ENCODE measurements around the gene SF3A1.

SF3A1 gene

DNA sequence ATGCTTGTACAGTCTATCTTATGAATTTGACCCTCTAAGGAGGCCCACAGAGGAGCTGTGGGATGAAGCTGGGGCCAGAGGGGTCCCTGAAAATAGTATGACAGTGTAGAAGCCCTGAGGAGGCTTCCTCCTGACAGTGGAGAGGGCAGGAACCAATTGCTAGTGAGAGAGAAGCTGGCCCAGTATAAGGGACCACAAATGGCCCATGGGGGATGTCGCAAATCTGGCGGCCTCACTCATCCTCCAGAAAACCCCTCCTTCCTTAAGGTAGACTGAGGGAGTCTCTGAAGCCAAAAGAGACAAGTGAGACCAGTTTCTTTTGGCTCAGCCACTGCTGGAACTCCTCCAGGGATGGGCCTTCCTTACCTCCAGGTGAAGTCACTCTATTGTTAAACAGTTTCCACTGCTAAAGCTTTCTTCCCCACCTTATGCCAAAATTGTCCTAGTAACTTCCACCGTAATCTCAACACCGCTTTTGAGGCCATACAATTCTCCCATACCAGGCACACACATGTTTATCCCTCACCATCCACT, 49.6 kb downstream of the SF3A1 start:
- peaks cover 88 to 93% of the 10 kb centered on the region in 2 donors for H3K4me1 ChIP-seq (ENCODE audit: control insufficient read depth in 2 of 2, insufficient read depth in 2 of 2, low read length in 2 of 2)
- peak overlapping the region; percentile 85 to 92 for H3K27ac ChIP-seq (ENCODE audit: low read depth in 2 of 2, low read length in 2 of 2)
- H3K27me3 ChIP-seq (ENCODE audit: control insufficient read depth in 2 of 2, insufficient read depth in 2 of 2, low read length in 2 of 2), result no peaks in the 10 kb centered on the region
- no peak overlapping the region for H3K4me3 ChIP-seq (ENCODE audit: low read length in 2 of 2)
- peak overlapping the region in 1 of 2 donors; percentile 23 for H3K9ac ChIP-seq (ENCODE audit: low read depth in 1 of 2, low read length in 2 of 2)
- peaks cover 0 to 13% of the 10 kb centered on the region in 2 donors for H3K36me3 ChIP-seq (ENCODE audit: control insufficient read depth in 2 of 2, insufficient read depth in 2 of 2, low read length in 2 of 2)
- no peaks in the 10 kb centered on the region for H3K9me3 ChIP-seq (ENCODE audit: control insufficient read depth in 2 of 2, low read length in 2 of 2)

DNA sequence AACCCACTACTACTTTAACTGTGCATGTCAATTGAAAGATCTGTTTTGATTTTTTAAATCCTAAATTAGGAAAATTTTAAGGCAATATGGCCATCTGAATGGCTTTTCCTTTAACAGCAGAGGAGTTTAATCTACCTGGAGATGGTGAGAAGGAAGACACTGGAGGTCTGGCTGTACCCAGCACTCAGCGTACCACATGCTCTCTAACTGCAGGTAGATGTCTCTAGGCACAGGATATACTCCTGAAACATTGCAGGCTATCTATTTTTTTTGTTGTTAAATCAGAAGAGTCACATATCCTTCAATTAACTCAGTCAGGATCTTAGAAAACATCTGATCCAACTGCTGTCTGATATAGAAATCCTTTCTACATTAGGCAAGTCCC, 50.1 kb downstream of the SF3A1 start:
- Histone ChIP-seq H3K27ac (ENCODE audit: low read depth in 2 of 2, low read length in 2 of 2) (peak overlapping the region; percentile 85 to 92), H3K36me3 (ENCODE audit: control insufficient read depth in 2 of 2, insufficient read depth in 2 of 2, low read length in 2 of 2) (peaks cover 0 to 15% of the 10 kb centered on the region in 2 donors), H3K4me1 (ENCODE audit: control insufficient read depth in 2 of 2, insufficient read depth in 2 of 2, low read length in 2 of 2) (peaks cover 88 to 93% of the 10 kb centered on the region in 2 donors), H3K27me3 (ENCODE audit: control insufficient read depth in 2 of 2, insufficient read depth in 2 of 2, low read length in 2 of 2) (no peaks in the 10 kb centered on the region), H3K9me3 (ENCODE audit: control insufficient read depth in 2 of 2, low read length in 2 of 2) (no peaks in the 10 kb centered on the region), H3K4me3 (ENCODE audit: low read length in 2 of 2) (no peak overlapping the region), H3K9ac (ENCODE audit: low read depth in 1 of 2, low read length in 2 of 2) (peak overlapping the region in 1 of 2 donors; percentile 35)

DNA sequence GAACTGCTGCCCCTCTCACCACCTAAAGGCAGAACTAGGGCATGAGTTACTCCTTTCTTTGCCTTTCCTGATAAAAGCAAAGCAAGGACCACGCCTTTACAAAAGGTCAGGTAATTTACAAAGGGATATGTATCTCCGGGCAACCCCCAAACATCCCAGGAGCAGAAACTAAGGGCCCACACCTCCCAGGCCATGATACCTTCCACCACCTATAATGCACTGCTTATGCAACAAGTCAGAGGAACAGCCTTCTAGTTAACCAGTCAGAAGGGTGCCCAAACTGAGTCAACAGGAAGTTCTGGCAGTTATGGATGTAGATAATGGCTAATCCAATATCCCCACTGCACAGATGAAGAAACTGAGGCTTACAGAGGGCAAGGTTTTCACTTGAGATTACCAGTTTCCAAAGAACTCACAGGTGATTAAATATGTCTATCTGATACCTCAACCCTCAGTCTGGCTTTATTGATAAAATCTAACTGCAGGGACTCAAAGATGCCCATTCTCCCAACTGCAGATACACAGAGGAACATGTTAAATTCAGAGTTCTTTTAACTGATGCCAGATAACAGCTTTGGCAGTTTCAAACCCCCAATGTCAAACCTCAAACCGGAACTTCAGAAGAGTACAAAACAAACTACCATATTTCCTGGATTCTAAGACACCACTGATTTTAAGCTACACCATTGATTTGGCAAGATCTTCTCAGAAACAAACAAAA, 50.6 kb downstream of the SF3A1 start:
- no peaks in the 10 kb centered on the region for H3K27me3 ChIP-seq (ENCODE audit: control insufficient read depth in 2 of 2, insufficient read depth in 2 of 2, low read length in 2 of 2)
- peak overlapping the region in 1 of 2 donors; percentile 58 for H3K4me3 ChIP-seq (ENCODE audit: low read length in 2 of 2)
- H3K4me1 ChIP-seq (ENCODE audit: control insufficient read depth in 2 of 2, insufficient read depth in 2 of 2, low read length in 2 of 2), result peaks cover 83 to 90% of the 10 kb centered on the region in 2 donors
- peak overlapping the region; percentile 36 to 48 for H3K9ac ChIP-seq (ENCODE audit: low read depth in 1 of 2, low read length in 2 of 2)
- no peaks in the 10 kb centered on the region for H3K9me3 ChIP-seq (ENCODE audit: control insufficient read depth in 2 of 2, low read length in 2 of 2)
- H3K36me3 ChIP-seq (ENCODE audit: control insufficient read depth in 2 of 2, insufficient read depth in 2 of 2, low read length in 2 of 2), result peaks cover 3 to 21% of the 10 kb centered on the region in 2 donors
- H3K27ac ChIP-seq (ENCODE audit: low read depth in 2 of 2, low read length in 2 of 2), result peak overlapping the region; percentile 85 to 92

DNA sequence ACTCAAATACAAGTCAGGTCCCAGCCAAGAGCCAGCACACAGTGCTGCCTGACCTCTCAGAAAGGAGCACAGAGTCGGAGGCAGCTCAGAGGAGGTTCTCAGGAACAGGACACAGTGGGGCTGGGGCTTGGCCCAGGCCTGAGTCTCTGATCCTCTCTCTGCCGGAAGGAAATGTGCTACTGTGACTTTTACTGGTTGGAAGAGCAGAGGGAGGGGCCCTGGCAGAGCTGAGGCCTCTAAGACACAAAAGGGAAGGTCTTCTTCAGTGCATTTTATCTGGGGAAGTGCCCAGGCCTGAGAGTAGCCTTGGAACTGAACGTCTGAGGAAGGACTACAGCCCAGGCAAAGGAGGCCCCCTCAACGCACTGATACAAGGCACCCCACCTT, 51.2 kb downstream of the SF3A1 start:
- Histone ChIP-seq H3K4me3 (ENCODE audit: low read length in 2 of 2) (peak overlapping the region in 1 of 2 donors; percentile 58), H3K9ac (ENCODE audit: low read depth in 1 of 2, low read length in 2 of 2) (peak overlapping the region; percentile 36 to 48), H3K27ac (ENCODE audit: low read depth in 2 of 2, low read length in 2 of 2) (peak overlapping the region; percentile 85 to 92)

DNA sequence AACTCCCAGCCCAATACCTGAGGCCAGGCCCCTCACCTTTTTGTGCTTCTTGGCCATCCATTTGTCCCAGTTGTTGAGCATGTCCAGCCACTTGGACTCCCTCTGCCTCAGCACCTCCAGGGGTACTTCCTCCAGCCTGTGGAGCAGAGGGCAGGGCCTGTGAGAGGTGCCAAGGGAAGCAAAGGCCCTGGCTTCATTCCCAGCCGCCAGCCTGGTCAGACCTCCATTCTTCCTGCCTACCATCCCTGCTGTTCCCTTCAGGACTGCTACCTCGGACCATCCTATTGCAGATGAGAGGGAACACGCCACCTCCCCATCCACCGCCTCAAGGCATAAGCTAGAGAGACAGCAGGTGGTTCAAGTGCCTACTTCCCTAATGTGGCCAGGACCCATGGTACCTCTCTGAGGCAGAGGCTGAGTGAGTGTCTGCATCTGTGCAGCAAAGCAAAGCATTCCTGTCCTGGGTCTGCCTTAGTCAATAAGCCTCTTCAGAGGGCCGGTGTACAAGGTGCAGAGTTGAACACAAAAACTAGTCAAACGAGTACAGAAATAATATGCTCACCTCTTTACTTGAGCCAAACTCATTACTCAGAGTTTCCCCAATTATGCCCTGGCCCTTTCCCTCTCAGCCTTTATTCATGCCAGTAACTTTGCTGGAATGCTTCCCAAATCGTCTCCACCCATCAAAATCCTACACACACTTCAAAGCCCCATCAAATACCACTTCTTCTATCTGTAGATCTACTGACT, 52.0 kb downstream of the SF3A1 start:
- H3K36me3 ChIP-seq (ENCODE audit: control insufficient read depth in 2 of 2, insufficient read depth in 2 of 2, low read length in 2 of 2), result peaks cover 9 to 28% of the 10 kb centered on the region in 2 donors
- peak overlapping the region in 1 of 2 donors; percentile 10 for H3K4me3 ChIP-seq (ENCODE audit: low read length in 2 of 2)
- peaks cover 69 to 76% of the 10 kb centered on the region in 2 donors for H3K4me1 ChIP-seq (ENCODE audit: control insufficient read depth in 2 of 2, insufficient read depth in 2 of 2, low read length in 2 of 2)
- no peaks in the 10 kb centered on the region for H3K27me3 ChIP-seq (ENCODE audit: control insufficient read depth in 2 of 2, insufficient read depth in 2 of 2, low read length in 2 of 2)
- peak overlapping the region; percentile 85 to 92 for H3K27ac ChIP-seq (ENCODE audit: low read depth in 2 of 2, low read length in 2 of 2)
- H3K9ac ChIP-seq (ENCODE audit: low read depth in 1 of 2, low read length in 2 of 2), result peak overlapping the region; percentile 35 to 36
- no peaks in the 10 kb centered on the region for H3K9me3 ChIP-seq (ENCODE audit: control insufficient read depth in 2 of 2, low read length in 2 of 2)

More for the DNA sequence above, 51.2 kb downstream of the SF3A1 start:
- Histone ChIP-seq H3K4me1 (ENCODE audit: control insufficient read depth in 2 of 2, insufficient read depth in 2 of 2, low read length in 2 of 2) (peaks cover 78 to 84% of the 10 kb centered on the region in 2 donors), H3K9me3 (ENCODE audit: control insufficient read depth in 2 of 2, low read length in 2 of 2) (no peaks in the 10 kb centered on the region), H3K27me3 (ENCODE audit: control insufficient read depth in 2 of 2, insufficient read depth in 2 of 2, low read length in 2 of 2) (no peaks in the 10 kb centered on the region), H3K36me3 (ENCODE audit: control insufficient read depth in 2 of 2, insufficient read depth in 2 of 2, low read length in 2 of 2) (peaks cover 7 to 26% of the 10 kb centered on the region in 2 donors)

DNA sequence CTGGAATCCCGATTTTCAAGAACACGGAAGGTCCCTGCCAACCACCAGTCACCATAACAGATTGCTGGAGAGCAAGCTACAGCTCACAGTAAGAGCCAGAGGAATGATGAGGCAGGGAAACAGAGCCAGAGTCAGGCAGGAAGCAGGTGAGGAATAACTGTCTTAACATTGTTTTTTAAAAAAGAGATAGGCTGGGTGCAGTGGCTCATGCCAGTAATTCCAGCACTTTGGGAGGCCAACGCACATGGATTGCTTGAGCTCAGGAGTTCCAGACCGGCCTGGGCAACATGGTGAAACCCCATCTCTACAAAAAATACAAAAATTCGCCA, 53.9 kb downstream of the SF3A1 start:
- H3K27ac ChIP-seq (ENCODE audit: low read depth in 2 of 2, low read length in 2 of 2), result peak overlapping the region; percentile 80 to 92
- H3K27me3 ChIP-seq (ENCODE audit: control insufficient read depth in 2 of 2, insufficient read depth in 2 of 2, low read length in 2 of 2), result no peaks in the 10 kb centered on the region
- H3K36me3 ChIP-seq (ENCODE audit: control insufficient read depth in 2 of 2, insufficient read depth in 2 of 2, low read length in 2 of 2), result peaks cover 17 to 44% of the 10 kb centered on the region in 2 donors
- peak overlapping the region; percentile 35 to 56 for H3K9ac ChIP-seq (ENCODE audit: low read depth in 1 of 2, low read length in 2 of 2)
- no peaks in the 10 kb centered on the region for H3K9me3 ChIP-seq (ENCODE audit: control insufficient read depth in 2 of 2, low read length in 2 of 2)
- no peak overlapping the region for H3K4me3 ChIP-seq (ENCODE audit: low read length in 2 of 2)
- peaks cover 70 to 71% of the 10 kb centered on the region in 2 donors for H3K4me1 ChIP-seq (ENCODE audit: control insufficient read depth in 2 of 2, insufficient read depth in 2 of 2, low read length in 2 of 2)

DNA sequence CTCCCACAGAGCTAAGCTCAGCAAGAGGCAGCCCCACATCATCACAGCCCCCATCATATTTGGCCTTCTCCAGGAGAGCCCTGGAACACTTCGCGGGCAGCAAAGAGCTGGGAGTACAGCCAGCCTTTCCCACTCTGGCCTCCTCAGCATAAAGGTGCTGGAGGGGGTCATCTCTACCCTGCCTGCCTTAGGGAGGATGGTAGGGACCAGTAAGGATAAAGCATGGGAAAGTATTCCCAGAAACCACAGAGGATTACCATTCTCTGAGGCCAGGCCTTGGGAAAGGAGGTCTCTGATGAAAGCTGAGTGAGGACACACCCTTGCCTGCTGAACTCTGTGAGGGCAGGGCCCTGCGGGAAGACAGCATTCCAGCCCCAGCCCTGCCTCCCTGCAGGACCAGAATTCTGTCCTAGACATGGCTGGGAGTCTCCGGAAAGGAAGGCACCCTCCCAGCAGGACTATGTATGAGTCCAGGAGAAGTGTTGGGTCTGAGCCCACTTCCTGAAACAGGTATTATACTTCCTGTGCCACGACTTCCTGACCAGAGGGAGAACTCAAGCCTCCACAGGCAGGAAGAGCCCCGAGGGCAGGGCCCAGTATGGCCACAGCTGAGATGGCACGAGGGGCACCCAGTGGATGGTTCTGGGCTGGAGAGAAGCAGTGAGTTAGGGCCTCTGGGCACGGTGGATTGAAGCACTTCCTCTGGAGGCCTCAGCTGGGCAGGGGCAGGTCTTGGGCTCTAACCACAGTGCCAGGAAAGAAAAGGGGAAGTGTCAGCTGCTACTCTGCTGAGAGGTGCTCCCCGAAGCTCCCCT, 54.5 kb downstream of the SF3A1 start:
- H3K4me1 ChIP-seq (ENCODE audit: control insufficient read depth in 2 of 2, insufficient read depth in 2 of 2, low read length in 2 of 2), result peaks cover 67 to 70% of the 10 kb centered on the region in 2 donors
- peak overlapping the region in 1 of 2 donors; percentile 9 for H3K4me3 ChIP-seq (ENCODE audit: low read length in 2 of 2)
- peaks cover 22 to 50% of the 10 kb centered on the region in 2 donors for H3K36me3 ChIP-seq (ENCODE audit: control insufficient read depth in 2 of 2, insufficient read depth in 2 of 2, low read length in 2 of 2)
- peak overlapping the region; percentile 80 to 92 for H3K27ac ChIP-seq (ENCODE audit: low read depth in 2 of 2, low read length in 2 of 2)
- H3K9me3 ChIP-seq (ENCODE audit: control insufficient read depth in 2 of 2, low read length in 2 of 2), result no peaks in the 10 kb centered on the region
- H3K9ac ChIP-seq (ENCODE audit: low read depth in 1 of 2, low read length in 2 of 2), result peak overlapping the region; percentile 35 to 56
- no peaks in the 10 kb centered on the region for H3K27me3 ChIP-seq (ENCODE audit: control insufficient read depth in 2 of 2, insufficient read depth in 2 of 2, low read length in 2 of 2)

DNA sequence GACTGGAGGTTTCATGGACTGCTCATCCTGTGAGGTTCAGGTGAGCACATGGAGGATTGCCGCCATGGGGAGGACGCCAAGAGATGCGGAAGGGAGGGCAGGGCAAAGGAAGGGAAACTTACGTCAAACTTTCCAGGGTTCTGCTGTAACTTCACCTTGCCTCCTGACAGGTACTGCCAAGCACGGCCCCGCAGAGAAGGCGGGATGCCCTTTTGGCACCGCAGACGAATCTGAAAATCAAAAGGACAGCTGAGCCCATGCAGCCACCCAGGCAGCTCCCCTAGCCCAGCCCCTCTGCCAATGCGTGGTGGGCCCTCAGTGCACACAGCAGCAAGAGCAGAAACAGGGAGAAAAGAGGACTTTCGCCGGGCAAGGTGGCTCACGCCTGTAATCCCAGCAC, 57.4 kb downstream of the SF3A1 start:
- Histone ChIP-seq H3K27ac (ENCODE audit: low read depth in 2 of 2, low read length in 2 of 2) (no peak overlapping the region), H3K36me3 (ENCODE audit: control insufficient read depth in 2 of 2, insufficient read depth in 2 of 2, low read length in 2 of 2) (peaks cover 38 to 76% of the 10 kb centered on the region in 2 donors)

DNA sequence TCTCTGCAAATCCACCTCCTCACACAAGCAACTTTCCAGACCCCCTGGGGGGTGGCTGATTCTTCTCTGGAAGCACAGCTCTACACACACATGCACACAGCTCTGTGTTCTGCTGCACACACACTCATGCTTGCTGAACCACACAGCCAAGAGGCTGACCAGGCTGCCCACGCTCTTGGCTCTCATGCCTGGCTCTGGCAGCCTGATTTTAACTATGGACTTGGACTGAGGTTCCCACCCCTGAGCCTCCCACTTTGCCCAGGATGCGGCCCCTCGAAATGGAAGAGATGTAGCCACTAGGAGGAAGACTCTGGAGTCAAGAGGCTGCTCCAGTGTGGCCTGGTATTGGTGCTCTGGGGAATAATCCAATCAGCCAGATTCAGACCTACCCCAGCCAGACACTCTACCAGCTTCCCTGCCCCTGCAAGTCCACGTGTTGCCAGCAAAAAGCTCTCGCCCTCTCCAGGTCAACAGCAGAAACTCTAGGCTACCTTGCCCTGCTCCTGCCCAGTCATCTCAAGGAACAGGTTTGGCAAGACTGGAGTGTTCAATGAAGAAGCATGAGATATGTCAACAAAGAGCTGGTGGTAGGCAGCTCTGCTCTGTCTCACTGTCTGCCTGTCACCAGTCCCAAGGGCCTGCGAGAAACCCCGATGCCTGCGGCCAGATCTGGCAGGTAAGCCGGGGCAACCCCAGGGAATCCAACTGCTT, 58.5 kb downstream of the SF3A1 start:
- Histone ChIP-seq H3K36me3 (ENCODE audit: control insufficient read depth in 2 of 2, insufficient read depth in 2 of 2, low read length in 2 of 2) (peaks cover 50 to 78% of the 10 kb centered on the region in 2 donors), H3K4me3 (ENCODE audit: low read length in 2 of 2) (no peak overlapping the region), H3K9ac (ENCODE audit: low read depth in 1 of 2, low read length in 2 of 2) (peak overlapping the region in 1 of 2 donors; percentile 24), H3K27ac (ENCODE audit: low read depth in 2 of 2, low read length in 2 of 2) (peak overlapping the region in 1 of 2 donors; percentile 31), H3K9me3 (ENCODE audit: control insufficient read depth in 2 of 2, low read length in 2 of 2) (no peaks in the 10 kb centered on the region), H3K27me3 (ENCODE audit: control insufficient read depth in 2 of 2, insufficient read depth in 2 of 2, low read length in 2 of 2) (no peaks in the 10 kb centered on the region), H3K4me1 (ENCODE audit: control insufficient read depth in 2 of 2, insufficient read depth in 2 of 2, low read length in 2 of 2) (peaks cover 26 to 29% of the 10 kb centered on the region in 2 donors)

More for the DNA sequence above, 57.4 kb downstream of the SF3A1 start:
- H3K4me1 ChIP-seq (ENCODE audit: control insufficient read depth in 2 of 2, insufficient read depth in 2 of 2, low read length in 2 of 2), result peaks cover 38 to 41% of the 10 kb centered on the region in 2 donors
- no peaks in the 10 kb centered on the region for H3K9me3 ChIP-seq (ENCODE audit: control insufficient read depth in 2 of 2, low read length in 2 of 2)
- H3K9ac ChIP-seq (ENCODE audit: low read depth in 1 of 2, low read length in 2 of 2), result no peak overlapping the region
- no peak overlapping the region for H3K4me3 ChIP-seq (ENCODE audit: low read length in 2 of 2)
- H3K27me3 ChIP-seq (ENCODE audit: control insufficient read depth in 2 of 2, insufficient read depth in 2 of 2, low read length in 2 of 2), result no peaks in the 10 kb centered on the region

Data from mucosa of rectum (tissue), 2 donors.